NCI-H1436 (cell line): Measurements from ENCODE around the gene TEX22.

ENCODE experiments used
- DNase-seq: peaks from one replicate; lab custom pipeline; 2025; lab: John Stamatoyannopoulos, UW

TEX22 gene

GRCh38 chr14:105400016-105400415 is 1.7 kb downstream of the TEX22 start:
- no peak for DNase-seq

- DNase-seq = no peak
Measured at GRCh38 chr14:105401699-105402098, 3.4 kb downstream of the TEX22 start.

GRCh38 chr14:105408592-105408991 is 10.3 kb downstream of the TEX22 start:
- DNase-seq = no peak

GRCh38 chr14:105409364-105409763 is 11.0 kb downstream of the TEX22 start:
- DNase-seq = no peak

- DNase-seq = no peak
Measured at GRCh38 chr14:105410642-105411016, 12.3 kb downstream of the TEX22 start.

GRCh38 chr14:105411017-105411941 is 12.9 kb downstream of the TEX22 start:
- peak; percentile 25 for DNase-seq

- no peak for DNase-seq
Measured at GRCh38 chr14:105411985-105412770, 13.8 kb downstream of the TEX22 start.

GRCh38 chr14:105412771-105413543 is 14.6 kb downstream of the TEX22 start:
- DNase-seq = peak; percentile 4

- no peak for DNase-seq
Measured at GRCh38 chr14:105413544-105413886, 15.2 kb downstream of the TEX22 start.

- DNase-seq = peak; percentile 57
Measured at GRCh38 chr14:105414456-105415371, 16.4 kb downstream of the TEX22 start.

- DNase-seq = no peak
Measured at GRCh38 chr14:105415481-105416428, 17.4 kb downstream of the TEX22 start.

GRCh38 chr14:105416671-105417070 is 18.3 kb downstream of the TEX22 start:
- DNase-seq = no peak

GRCh38 chr14:105417690-105418121 is 19.4 kb downstream of the TEX22 start:
- DNase-seq = no peak

GRCh38 chr14:105418269-105419194 is 20.2 kb downstream of the TEX22 start:
- no peak for DNase-seq

GRCh38 chr14:105419195-105420091 is 21.1 kb downstream of the TEX22 start, which contains the start of gene MTA1:
Gene MTA1, plus strand, starts transcription at chr14:105419827. Its CDS starts 209 bp downstream, at chr14:105420036.
- peak; percentile 42 for DNase-seq

- DNase-seq = no peak
Measured at GRCh38 chr14:105420101-105420973, 22.0 kb downstream of the TEX22 start.
